ENCODE data around the gene ARMC12. TPM values are rescaled to one million over a fixed set of nuclear protein-coding genes. Genes with fewer than 3 reads are reported as not detected.

The ARMC12 gene
- total and polyA plus RNA-seq, 2 experiments from 2014 or later = 2.3 to 4.1 TPM

DNA sequence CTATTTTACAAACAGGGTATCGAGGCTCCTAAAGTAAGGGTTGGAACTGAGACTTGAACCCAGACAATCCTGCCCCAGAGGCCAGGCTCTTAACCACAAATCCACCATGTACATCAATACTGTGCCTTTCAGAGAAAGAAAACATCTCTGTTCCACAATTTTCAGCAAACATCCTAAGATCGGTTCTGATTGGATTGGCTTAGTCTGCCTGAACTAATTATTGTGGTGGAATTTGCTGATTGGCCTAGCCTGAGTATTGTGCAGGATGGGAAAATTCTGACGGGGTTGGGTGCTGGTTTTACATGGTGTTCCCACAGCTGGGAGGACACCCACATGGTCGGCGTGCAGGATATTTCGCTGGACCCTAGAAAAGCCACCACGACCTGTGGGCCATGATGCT, 43.9 kb downstream of the ARMC12 start, which contains the start of gene CLPSL1:
CLPSL1 (plus strand) TSS at position 301 of the 400 bp plus-strand sequence; CDS start at position 393, 92 bp downstream.
- Histone ChIP-seq H3K4me3 (no peak within 1 kb of the TSS), H3K27ac (no peak within 1 kb of the TSS), H3K27me3 (peaks cover 20% of the 10 kb centered on the region), H3K9me3 (ENCODE audit: low read depth) (no peaks in the 10 kb centered on the region), H3K4me1 (ENCODE audit: low read depth) (no peaks in the 10 kb centered on the region), H3K36me3 (no peaks in the 10 kb centered on the region)
- DNase-seq (ENCODE audit: low read depth in 1 of 2, low spot score in 1 of 2) = no peak
- TF ChIP-seq, protein P1, sequence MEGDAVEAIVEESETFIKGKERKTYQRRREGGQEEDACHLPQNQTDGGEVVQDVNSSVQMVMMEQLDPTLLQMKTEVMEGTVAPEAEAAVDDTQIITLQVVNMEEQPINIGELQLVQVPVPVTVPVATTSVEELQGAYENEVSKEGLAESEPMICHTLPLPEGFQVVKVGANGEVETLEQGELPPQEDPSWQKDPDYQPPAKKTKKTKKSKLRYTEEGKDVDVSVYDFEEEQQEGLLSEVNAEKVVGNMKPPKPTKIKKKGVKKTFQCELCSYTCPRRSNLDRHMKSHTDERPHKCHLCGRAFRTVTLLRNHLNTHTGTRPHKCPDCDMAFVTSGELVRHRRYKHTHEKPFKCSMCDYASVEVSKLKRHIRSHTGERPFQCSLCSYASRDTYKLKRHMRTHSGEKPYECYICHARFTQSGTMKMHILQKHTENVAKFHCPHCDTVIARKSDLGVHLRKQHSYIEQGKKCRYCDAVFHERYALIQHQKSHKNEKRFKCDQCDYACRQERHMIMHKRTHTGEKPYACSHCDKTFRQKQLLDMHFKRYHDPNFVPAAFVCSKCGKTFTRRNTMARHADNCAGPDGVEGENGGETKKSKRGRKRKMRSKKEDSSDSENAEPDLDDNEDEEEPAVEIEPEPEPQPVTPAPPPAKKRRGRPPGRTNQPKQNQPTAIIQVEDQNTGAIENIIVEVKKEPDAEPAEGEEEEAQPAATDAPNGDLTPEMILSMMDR (IDR thresholded peaks at IDR 0.05; ENCODE audit: low read depth, low read length) = no peak

DNA sequence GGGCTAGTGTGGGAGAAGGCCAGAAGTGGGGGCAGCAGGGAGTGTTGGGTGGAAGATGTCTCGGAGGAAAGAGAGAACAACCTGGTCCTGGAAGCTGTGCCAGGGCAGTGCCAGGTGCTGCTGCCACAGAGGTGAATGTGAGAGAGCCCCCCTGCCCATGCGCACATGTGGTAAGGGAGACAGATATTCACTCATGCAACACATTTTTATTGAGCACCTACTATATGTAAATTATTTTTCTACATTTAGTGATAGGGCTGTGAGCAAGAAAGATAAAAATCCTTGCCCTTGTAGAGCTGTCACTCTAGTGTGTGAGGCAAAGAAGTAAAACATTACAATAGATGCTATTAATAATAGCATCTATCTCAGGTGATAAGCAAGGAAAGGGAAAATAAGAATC, 44.5 kb downstream of the ARMC12 start:
- DNase-seq (ENCODE audit: low read depth in 1 of 2, low spot score in 1 of 2) = no peak
- Histone ChIP-seq H3K9me3 (ENCODE audit: low read depth) (no peaks in the 10 kb centered on the region), H3K4me3 (no peak overlapping the region), H3K4me1 (ENCODE audit: low read depth) (no peaks in the 10 kb centered on the region), H3K36me3 (no peaks in the 10 kb centered on the region), H3K27me3 (peaks cover 15% of the 10 kb centered on the region), H3K27ac (no peak overlapping the region)
- TF ChIP-seq, protein P1 (IDR thresholded peaks at IDR 0.05; ENCODE audit: low read depth, low read length) = no peak

DNA sequence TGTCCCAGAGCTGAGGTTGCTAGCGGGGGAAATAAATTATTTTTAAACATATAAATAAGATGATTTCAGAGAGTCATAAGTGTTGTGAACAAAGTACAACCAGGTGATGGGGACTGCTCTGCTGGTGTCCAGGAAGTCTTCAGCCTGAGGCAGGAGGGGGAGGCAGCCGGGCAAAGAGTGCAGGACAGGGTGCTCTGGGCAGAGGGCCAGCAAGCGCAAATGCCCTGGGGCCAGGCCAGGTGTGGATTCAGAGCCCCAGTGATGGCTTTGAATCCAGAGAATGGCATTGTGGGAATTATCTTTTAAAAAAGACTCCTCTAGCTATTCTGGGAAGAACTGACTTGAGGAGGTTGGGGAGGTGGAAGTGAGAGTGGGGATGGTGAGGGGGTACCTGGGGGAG, 45.6 kb downstream of the ARMC12 start:
- Histone ChIP-seq H3K4me3 (no peak overlapping the region), H3K4me1 (ENCODE audit: low read depth) (no peaks in the 10 kb centered on the region), H3K27me3 (peaks cover 10% of the 10 kb centered on the region), H3K9me3 (ENCODE audit: low read depth) (no peaks in the 10 kb centered on the region), H3K27ac (no peak overlapping the region), H3K36me3 (no peaks in the 10 kb centered on the region)
- TF ChIP-seq, protein P1 (IDR thresholded peaks at IDR 0.05; ENCODE audit: low read depth, low read length) = no peak
- no peak for DNase-seq (ENCODE audit: low read depth in 1 of 2, low spot score in 1 of 2)

DNA sequence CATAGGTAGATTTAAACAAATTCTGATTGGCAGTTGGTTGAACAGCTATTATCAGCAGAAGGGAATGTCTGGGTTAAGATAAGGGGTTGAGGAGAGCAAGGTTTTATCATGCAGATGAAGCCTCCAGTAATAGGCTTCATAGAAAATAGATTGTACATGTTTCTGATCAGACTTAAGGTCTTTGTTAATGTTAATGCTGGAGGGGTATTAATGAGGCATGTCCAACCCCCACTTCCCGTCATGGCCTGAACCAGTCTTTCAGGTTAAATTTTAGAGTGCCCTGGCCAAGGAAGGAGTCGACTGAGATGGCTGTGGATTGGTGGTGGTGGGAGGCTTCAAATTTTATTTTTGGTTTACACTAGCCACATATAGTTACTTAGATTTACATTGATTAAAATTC, 47.4 kb downstream of the ARMC12 start:
- Histone ChIP-seq H3K4me1 (ENCODE audit: low read depth) (no peaks in the 10 kb centered on the region), H3K27ac (no peak overlapping the region), H3K27me3 (peaks cover 20% of the 10 kb centered on the region), H3K36me3 (no peaks in the 10 kb centered on the region), H3K4me3 (no peak overlapping the region), H3K9me3 (ENCODE audit: low read depth) (no peaks in the 10 kb centered on the region)
- TF ChIP-seq, protein P1 (IDR thresholded peaks at IDR 0.05; ENCODE audit: low read depth, low read length) = no peak
- DNase-seq (ENCODE audit: low read depth in 1 of 2, low spot score in 1 of 2) = no peak

DNA sequence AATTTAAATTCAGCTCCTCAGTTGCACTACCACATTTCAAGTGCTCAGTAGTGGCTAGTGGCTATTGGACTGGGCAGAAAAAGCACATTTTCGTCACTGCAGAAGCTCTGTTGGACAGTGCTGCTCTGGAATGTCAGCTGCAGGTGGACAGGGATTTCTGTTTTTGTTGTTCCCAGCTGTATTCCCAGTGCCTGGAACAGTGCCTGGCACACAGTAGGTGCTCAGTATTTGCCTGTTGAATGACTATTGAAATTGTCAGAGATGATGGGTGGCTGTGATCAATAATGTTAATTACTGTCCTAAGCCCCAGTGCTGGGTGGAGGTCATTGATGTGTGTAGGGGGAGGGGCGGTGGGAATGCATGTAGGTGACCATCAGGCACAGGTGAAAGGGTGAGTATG, 49.4 kb downstream of the ARMC12 start:
- Histone ChIP-seq H3K9me3 (ENCODE audit: low read depth) (no peaks in the 10 kb centered on the region), H3K27me3 (peaks cover 20% of the 10 kb centered on the region), H3K4me1 (ENCODE audit: low read depth) (no peaks in the 10 kb centered on the region), H3K36me3 (no peaks in the 10 kb centered on the region), H3K27ac (no peak overlapping the region), H3K4me3 (no peak overlapping the region)
- DNase-seq (ENCODE audit: low read depth in 1 of 2, low spot score in 1 of 2) = no peak
- TF ChIP-seq, protein P1 (IDR thresholded peaks at IDR 0.05; ENCODE audit: low read depth, low read length) = no peak

DNA sequence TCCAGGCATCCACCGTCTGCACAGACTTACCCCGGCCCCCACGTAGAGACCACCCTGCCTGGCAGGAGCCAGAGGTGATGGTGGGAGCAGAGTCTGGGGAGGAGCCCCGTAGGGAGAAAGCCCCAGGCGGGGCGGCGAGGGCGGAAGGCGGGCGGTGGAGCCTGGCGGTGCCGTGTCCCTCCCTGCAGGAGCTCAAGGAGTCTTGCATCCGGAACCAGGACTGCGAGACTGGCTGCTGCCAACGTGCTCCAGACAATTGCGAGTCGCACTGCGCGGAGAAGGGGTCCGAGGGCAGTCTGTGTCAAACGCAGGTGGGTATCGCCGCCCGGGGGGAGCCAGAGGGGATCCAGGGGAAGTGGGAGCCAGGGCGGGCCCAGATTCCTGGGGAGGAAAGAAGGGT, 50.0 kb downstream of the ARMC12 start:
- no peaks in the 10 kb centered on the region for H3K4me1 ChIP-seq (ENCODE audit: low read depth)
- TF ChIP-seq, protein P1 (IDR thresholded peaks at IDR 0.05; ENCODE audit: low read depth, low read length) = no peak
- H3K4me3 ChIP-seq = no peak overlapping the region
- H3K27ac ChIP-seq = no peak overlapping the region
- H3K36me3 ChIP-seq = no peaks in the 10 kb centered on the region
- H3K27me3 ChIP-seq = peaks cover 20% of the 10 kb centered on the region
- no peaks in the 10 kb centered on the region for H3K9me3 ChIP-seq (ENCODE audit: low read depth)
- no peak for DNase-seq (ENCODE audit: low read depth in 1 of 2, low spot score in 1 of 2)
